Activated naive CD8-positive, alpha-beta T cell treated with anti-CD3 and anti-CD28 coated beads for 36 hours (primary cell): Measurements from ENCODE around the gene KRTAP10-9. TPM values are rescaled to one million over a fixed set of nuclear protein-coding genes. Genes with fewer than 3 reads are reported as not detected.
"Not testable (repeated sequence)": the region's sequence is repeated elsewhere in the genome, so short reads cannot be mapped to it uniquely, and the experiment has no call there.

ENCODE experiments used
- DNase-seq: peaks from one replicate; pipeline ENCODE4 v3.0.0; 2021
- H3K27ac Mint-ChIP-seq: one replicate; pipeline ENCODE4 v1.8.0; 2022; ENCODE audit warnings: mild to moderate bottlenecking, moderate library complexity, mixed read lengths
- H3K27me3 Mint-ChIP-seq: one replicate; pipeline ENCODE4 v1.8.0; 2022; ENCODE audit warnings: mild to moderate bottlenecking, mixed read lengths
- H3K36me3 Mint-ChIP-seq: one replicate; pipeline ENCODE4 v1.8.0; 2021; ENCODE audit warnings: mild to moderate bottlenecking, mixed read lengths
- H3K4me1 Mint-ChIP-seq: one replicate; pipeline ENCODE4 v1.8.0; 2021; ENCODE audit warnings: mixed read lengths
- H3K4me3 Mint-ChIP-seq: one replicate; pipeline ENCODE4 v1.8.0; 2022; ENCODE audit warnings: mild to moderate bottlenecking, moderate library complexity, mixed read lengths
- H3K9me3 Mint-ChIP-seq: one replicate; pipeline ENCODE4 v1.8.0; 2022; ENCODE audit warnings: mixed read lengths
- total RNA-seq, 2 experiments: library from RNA; stranded (reverse); gene quantifications; one replicate each; pipeline ENCODE4 v1.2.3, GENCODE V29; 2021

KRTAP10-9 gene
- total RNA-seq, 2 experiments from 2014 or later = not detected

GRCh38 chr21:44653123-44653522 lies 26.2 kb downstream of the KRTAP10-9 start:
- no peak overlapping the region for H3K4me3 Mint-ChIP-seq

GRCh38 chr21:44653656-44654575 lies 27.0 kb downstream of the KRTAP10-9 start:
- H3K4me1 Mint-ChIP-seq = peaks cover 39% of the 10 kb centered on the region
- no peak overlapping the region for H3K4me3 Mint-ChIP-seq
- H3K36me3 Mint-ChIP-seq = peaks cover 40% of the 10 kb centered on the region
- H3K27ac Mint-ChIP-seq = peak overlapping the region; percentile 34
- no peaks in the 10 kb centered on the region for H3K27me3 Mint-ChIP-seq
- peaks cover 32% of the 10 kb centered on the region for H3K9me3 Mint-ChIP-seq
- DNase-seq = no peak

More at GRCh38 chr21:44653123-44653522, 26.2 kb downstream of the KRTAP10-9 start:
- peaks cover 31% of the 10 kb centered on the region for H3K4me1 Mint-ChIP-seq
- peaks cover 34% of the 10 kb centered on the region for H3K36me3 Mint-ChIP-seq
- no peaks in the 10 kb centered on the region for H3K27me3 Mint-ChIP-seq
- no peak for DNase-seq
- H3K27ac Mint-ChIP-seq = no peak overlapping the region
- H3K9me3 Mint-ChIP-seq = peaks cover 30% of the 10 kb centered on the region

GRCh38 chr21:44654576-44655175 lies 27.8 kb downstream of the KRTAP10-9 start, which contains the start of gene KRTAP12-4:
TSS of gene KRTAP12-4 (minus strand) at chr21:44654659. CDS start at chr21:44654614, 45 bp downstream.
- Mint-ChIP-seq H3K36me3 (peaks cover 40% of the 10 kb centered on the region), H3K27me3 (no peaks in the 10 kb centered on the region), H3K4me1 (peaks cover 47% of the 10 kb centered on the region), H3K4me3 (no peak within 1 kb of the TSS), H3K27ac (peak within 1 kb of the TSS; percentile 60), H3K9me3 (peaks cover 32% of the 10 kb centered on the region)
- DNase-seq = no peak

GRCh38 chr21:44656868-44657267 lies 30.0 kb downstream of the KRTAP10-9 start:
- peak overlapping the region; percentile 25 for H3K27ac Mint-ChIP-seq
- no peaks in the 10 kb centered on the region for H3K27me3 Mint-ChIP-seq
- peaks cover 39% of the 10 kb centered on the region for H3K9me3 Mint-ChIP-seq
- H3K4me1 Mint-ChIP-seq = peaks cover 49% of the 10 kb centered on the region
- peaks cover 40% of the 10 kb centered on the region for H3K36me3 Mint-ChIP-seq
- DNase-seq = no peak
- H3K4me3 Mint-ChIP-seq = no peak overlapping the region

- no peak for DNase-seq
- peaks cover 44% of the 10 kb centered on the region for H3K9me3 Mint-ChIP-seq
- H3K36me3 Mint-ChIP-seq = peaks cover 40% of the 10 kb centered on the region
- peaks cover 49% of the 10 kb centered on the region for H3K4me1 Mint-ChIP-seq
- no peaks in the 10 kb centered on the region for H3K27me3 Mint-ChIP-seq
- peak within 1 kb of the TSS; percentile 30 for H3K4me3 Mint-ChIP-seq
- peak within 1 kb of the TSS; percentile 87 for H3K27ac Mint-ChIP-seq
These were observed 31.0 kb downstream of the KRTAP10-9 start, which contains the start of gene KRTAP12-3 for GRCh38 chr21:44657635-44658540. TSS of gene KRTAP12-3 (plus strand) at chr21:44657932. CDS start at chr21:44657980, 48 bp downstream.

- DNase-seq = no peak
- H3K4me1 Mint-ChIP-seq = peaks cover 48% of the 10 kb centered on the region
- peaks cover 46% of the 10 kb centered on the region for H3K9me3 Mint-ChIP-seq
- H3K36me3 Mint-ChIP-seq = peaks cover 40% of the 10 kb centered on the region
- H3K27me3 Mint-ChIP-seq = no peaks in the 10 kb centered on the region
- H3K4me3 Mint-ChIP-seq = peak overlapping the region; percentile 30
- H3K27ac Mint-ChIP-seq = peak overlapping the region; percentile 87
These were observed 31.6 kb downstream of the KRTAP10-9 start for GRCh38 chr21:44658541-44658910.

GRCh38 chr21:44658913-44659595 lies 32.2 kb downstream of the KRTAP10-9 start:
- Mint-ChIP-seq H3K4me3 (peak overlapping the region; percentile 1), H3K9me3 (peaks cover 44% of the 10 kb centered on the region), H3K36me3 (peaks cover 35% of the 10 kb centered on the region), H3K27ac (peak overlapping the region; percentile 87), H3K4me1 (peaks cover 42% of the 10 kb centered on the region), H3K27me3 (no peaks in the 10 kb centered on the region)
- DNase-seq = no peak

GRCh38 chr21:44661567-44661966 lies 34.7 kb downstream of the KRTAP10-9 start:
- H3K4me3 Mint-ChIP-seq, DNase-seq, H3K27ac Mint-ChIP-seq, H3K27me3 Mint-ChIP-seq: not testable (repeated sequence)
- H3K36me3 Mint-ChIP-seq = peaks cover 21% of the 10 kb centered on the region
- peaks cover 31% of the 10 kb centered on the region for H3K4me1 Mint-ChIP-seq
- peaks cover 40% of the 10 kb centered on the region for H3K9me3 Mint-ChIP-seq

- Mint-ChIP-seq H3K27ac (no peak overlapping the region), H3K4me3 (no peak overlapping the region), H3K4me1 (peaks cover 2% of the 10 kb centered on the region), H3K36me3 (no peaks in the 10 kb centered on the region), H3K27me3 (no peaks in the 10 kb centered on the region), H3K9me3 (peaks cover 31% of the 10 kb centered on the region)
- DNase-seq = no peak
These were observed 37.8 kb downstream of the KRTAP10-9 start for GRCh38 chr21:44664691-44665090.

- H3K9me3 Mint-ChIP-seq = peaks cover 28% of the 10 kb centered on the region
- no peaks in the 10 kb centered on the region for H3K4me1 Mint-ChIP-seq
- H3K27me3 Mint-ChIP-seq = no peaks in the 10 kb centered on the region
- H3K36me3 Mint-ChIP-seq = no peaks in the 10 kb centered on the region
- H3K4me3 Mint-ChIP-seq = no peak within 1 kb of the TSS
- no peak within 1 kb of the TSS for H3K27ac Mint-ChIP-seq
- no peak for DNase-seq
These were observed 39.8 kb downstream of the KRTAP10-9 start, which contains the start of gene KRTAP12-2 for GRCh38 chr21:44666401-44667320. TSS of gene KRTAP12-2 (minus strand) at chr21:44666927. CDS start at chr21:44666886, 41 bp downstream.

GRCh38 chr21:44667612-44668011 lies 40.7 kb downstream of the KRTAP10-9 start:
- Mint-ChIP-seq H3K4me1 (no peaks in the 10 kb centered on the region), H3K9me3 (peaks cover 25% of the 10 kb centered on the region), H3K4me3 (no peak overlapping the region), H3K27me3 (no peaks in the 10 kb centered on the region), H3K36me3 (peaks cover 2% of the 10 kb centered on the region), H3K27ac (no peak overlapping the region)
- DNase-seq = no peak

- DNase-seq = no peak
- Mint-ChIP-seq H3K27ac (no peak overlapping the region), H3K9me3 (peaks cover 26% of the 10 kb centered on the region), H3K27me3 (no peaks in the 10 kb centered on the region), H3K36me3 (peaks cover 2% of the 10 kb centered on the region), H3K4me3 (no peak overlapping the region), H3K4me1 (no peaks in the 10 kb centered on the region)
These were observed 43.9 kb downstream of the KRTAP10-9 start for GRCh38 chr21:44670642-44671432.
